GM13976 (cell line): ENCODE data around the gene ELN.

Experiments
- DNase-seq: peaks from one replicate; pipeline ENCODE4 v3.0.0; 2012; ENCODE audit warnings: low spot score
- in situ Hi-C: fragments of 300-500 bp; cut with MboI; formaldehyde crosslinking; loops from one replicate; pipeline ENCODE4 v1.12.0; 2022; ENCODE audit warnings: low sequenced_read_pairs, mixed read lengths, inconsistent platforms; ENCODE audit not compliant: unreplicated experiment
- TF ChIP-seq, protein P1 (sequence below): IDR thresholded peaks from 2 replicates; pipeline ENCODE4 v1.5.1; 2012; ENCODE audit warnings: borderline replicate concordance, mild to moderate bottlenecking; ENCODE audit not compliant: insufficient read depth; ENCODE audit errors: extremely low read depth, missing control alignments, control extremely low read depth

Gene ELN

DNA sequence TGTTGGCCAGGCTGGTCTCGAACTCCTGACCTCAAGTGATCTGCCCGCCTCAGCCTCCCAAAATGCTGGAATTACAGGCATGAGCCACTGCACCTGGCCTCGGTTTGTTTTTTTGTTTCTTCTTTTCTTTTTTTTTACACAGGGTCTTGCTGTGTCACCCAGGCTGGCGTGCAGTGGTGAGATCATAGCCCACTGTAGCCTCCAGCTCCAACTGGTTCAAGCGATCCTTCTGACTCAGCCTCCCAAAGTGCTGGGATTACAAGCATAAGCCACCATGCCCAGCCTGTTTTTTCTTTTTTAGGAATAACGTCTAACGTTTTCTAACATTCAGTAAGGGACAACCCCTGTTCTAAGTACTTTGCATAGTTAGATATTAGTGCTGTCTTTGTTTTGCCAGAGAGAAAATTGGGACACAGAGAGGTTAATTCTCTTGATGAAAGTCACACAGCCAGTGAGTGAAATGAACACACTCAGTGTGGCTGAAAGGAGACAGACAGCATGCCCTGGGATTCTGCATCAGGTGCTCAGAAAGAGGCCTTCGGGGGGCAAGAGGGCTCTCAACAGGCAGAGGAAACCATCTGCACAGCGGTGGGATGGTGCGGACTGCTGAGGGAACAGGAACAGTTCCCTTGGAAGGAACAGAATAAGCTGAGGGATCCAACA lies 59.9 kb downstream of the ELN start:
- TF ChIP-seq, protein P1, sequence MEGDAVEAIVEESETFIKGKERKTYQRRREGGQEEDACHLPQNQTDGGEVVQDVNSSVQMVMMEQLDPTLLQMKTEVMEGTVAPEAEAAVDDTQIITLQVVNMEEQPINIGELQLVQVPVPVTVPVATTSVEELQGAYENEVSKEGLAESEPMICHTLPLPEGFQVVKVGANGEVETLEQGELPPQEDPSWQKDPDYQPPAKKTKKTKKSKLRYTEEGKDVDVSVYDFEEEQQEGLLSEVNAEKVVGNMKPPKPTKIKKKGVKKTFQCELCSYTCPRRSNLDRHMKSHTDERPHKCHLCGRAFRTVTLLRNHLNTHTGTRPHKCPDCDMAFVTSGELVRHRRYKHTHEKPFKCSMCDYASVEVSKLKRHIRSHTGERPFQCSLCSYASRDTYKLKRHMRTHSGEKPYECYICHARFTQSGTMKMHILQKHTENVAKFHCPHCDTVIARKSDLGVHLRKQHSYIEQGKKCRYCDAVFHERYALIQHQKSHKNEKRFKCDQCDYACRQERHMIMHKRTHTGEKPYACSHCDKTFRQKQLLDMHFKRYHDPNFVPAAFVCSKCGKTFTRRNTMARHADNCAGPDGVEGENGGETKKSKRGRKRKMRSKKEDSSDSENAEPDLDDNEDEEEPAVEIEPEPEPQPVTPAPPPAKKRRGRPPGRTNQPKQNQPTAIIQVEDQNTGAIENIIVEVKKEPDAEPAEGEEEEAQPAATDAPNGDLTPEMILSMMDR = no peak
- DNase-seq = no peak
- in situ Hi-C loops = no loop called here

DNA sequence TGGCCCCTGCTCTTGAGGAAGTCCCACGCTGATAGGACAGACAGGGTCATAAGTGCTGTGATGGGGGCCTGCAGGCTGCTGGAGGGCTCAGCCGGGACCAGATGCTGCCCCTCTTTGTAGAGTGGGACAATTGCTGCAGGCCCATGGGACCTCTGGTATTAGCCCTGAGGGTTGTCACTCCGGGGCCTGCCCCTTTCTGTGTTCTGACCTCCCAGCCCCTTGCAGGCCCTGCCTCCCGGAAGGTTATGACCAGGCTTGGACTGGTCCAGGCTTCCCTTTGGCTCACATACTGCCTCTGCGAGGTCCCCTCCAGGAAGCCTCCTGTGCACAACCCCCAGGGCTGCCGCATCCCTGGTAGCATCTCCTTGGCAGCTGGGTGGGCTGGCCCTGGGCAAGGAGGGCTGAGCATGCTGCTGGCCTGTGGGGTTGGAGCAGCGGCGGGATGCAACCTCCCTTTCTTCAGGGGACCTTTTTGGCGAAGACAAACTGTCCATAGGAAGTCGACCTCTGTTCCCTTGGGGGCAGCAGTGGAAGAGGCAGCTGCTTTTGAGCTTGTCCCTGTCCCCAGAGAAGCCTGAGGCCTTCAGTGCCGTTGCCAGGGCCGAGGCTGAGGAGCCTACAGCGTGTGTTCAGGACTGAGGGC lies 64.5 kb downstream of the ELN start:
- in situ Hi-C loops = no loop called here
- peak; percentile 70 for DNase-seq
- TF ChIP-seq, protein P1 = no peak

DNA sequence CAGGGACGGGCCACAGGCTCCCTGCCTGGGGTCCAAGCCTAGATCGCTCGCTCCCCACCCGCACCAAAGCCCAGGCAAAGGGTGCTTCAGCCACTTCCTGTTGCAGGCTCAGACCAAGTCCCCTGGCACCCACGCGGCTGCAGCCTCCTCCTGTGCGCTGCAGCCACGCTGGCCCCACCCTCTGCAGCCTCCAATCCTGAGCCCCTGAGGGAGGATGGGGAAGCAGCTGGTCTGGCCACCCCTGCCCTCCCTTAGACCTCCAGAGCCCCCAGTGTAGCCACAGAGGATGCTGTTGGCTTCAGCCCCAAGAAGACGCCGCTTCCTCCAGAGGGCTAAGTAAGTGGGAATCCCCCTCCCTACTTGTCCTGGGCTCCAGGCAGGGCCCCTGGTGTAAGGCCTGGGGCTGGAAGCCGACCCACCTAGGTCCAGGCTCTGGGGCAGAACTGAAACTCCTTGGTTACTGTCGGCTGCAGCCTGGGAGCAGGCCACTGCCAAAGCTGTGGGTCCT lies 65.0 kb downstream of the ELN start:
- TF ChIP-seq, protein P1 = no peak
- peak; percentile 89 for DNase-seq
- in situ Hi-C loops = no loop called here

DNA sequence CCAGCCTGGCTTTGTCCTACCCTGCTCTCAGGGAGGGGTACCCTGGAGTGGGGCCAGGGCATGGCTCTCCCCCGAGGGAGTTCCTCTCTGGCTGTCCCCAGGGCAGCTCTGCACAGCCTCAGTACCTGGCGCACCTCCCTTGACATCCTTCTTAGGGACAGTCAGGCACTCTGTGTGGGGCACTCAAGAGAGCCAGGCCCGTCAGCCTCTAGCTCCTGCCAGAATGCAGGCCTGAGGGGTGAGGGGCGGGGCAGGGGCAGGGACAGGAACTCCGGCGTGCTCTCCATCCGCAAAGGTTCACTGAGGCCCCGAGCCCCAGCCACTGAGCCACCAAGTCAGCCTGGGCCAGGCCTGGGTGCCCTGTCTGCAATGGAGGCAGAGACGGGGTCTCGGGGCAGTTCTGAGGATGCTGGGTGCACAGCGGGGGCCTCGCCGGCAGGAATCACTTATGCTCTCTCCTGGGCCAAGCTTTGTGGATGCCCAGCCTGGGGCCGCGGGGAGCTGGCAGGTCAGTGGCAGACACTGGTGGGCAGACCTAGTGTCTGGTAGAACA lies 65.8 kb downstream of the ELN start:
- TF ChIP-seq, protein P1 = no peak
- in situ Hi-C loops = no loop called here
- DNase-seq = no peak

DNA sequence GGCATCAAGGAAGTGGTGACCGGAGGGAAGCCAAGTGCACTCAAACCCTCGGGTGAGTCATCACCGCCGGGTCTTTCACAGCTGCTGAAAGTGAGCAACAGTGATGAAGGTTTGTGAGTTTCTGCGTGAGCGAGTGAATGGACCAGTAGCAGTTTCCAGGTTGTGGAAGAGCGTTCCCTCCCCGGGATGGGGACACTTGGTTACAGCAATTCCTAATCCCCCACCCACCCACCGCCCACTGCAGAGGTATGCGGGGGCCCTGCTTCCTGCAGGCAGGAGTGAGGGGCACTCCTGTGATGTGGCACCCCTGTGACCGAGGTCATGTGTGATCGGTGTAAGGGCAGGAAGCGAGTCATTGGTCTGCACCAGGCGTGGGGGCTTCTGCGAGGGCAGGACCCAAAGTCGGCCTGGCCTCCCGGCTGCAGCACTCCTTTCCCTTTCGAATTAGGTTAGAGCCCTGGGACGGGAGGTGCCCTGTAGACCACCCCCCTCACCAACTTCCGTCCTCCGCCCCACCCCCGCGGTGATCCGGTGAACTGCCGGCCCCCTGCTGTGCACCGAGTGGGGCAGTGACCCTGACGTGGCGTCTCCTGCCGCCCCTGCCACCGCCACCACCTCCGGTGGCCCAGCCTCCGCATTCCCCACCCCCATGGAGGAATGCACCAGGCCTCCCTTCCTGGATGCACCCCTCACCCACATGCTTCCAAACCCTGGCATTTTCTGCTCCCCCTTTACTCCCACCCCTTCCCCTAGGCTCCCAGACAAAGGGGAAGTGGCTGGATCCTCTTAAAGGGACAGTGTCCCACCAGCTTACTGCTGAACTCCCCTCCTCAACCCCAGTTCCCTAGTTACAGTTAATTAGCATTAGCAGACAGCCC lies 66.5 kb downstream of the ELN start:
- TF ChIP-seq, protein P1 = no peak
- peak; percentile 80 for DNase-seq
- in situ Hi-C loops = no loop called here

DNA sequence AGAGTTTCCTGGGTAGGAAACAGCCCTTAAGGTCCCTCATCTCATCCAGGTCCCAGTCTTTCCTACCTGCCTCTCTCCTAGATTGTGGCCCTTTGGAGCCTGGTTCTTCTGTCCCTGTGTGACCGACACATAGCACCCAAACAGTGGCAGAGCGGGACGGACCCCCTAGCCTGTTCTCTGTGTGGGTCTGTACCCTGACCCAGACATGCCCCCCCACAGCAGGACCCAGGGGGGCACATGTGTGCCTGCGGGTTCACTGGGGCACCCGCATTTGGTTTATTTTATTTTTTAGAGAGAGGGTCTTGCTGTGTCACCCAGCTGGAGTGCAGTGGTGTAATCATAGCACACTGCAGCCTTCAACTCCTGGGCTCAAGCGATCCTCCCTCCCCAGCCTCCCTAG lies 67.2 kb downstream of the ELN start:
- no peak for DNase-seq
- TF ChIP-seq, protein P1 = no peak

More for the DNA sequence above, 67.2 kb downstream of the ELN start:
- in situ Hi-C loops = no loop called here
